ENCODE measurements around the gene CD8B.

Gene CD8B

DNA sequence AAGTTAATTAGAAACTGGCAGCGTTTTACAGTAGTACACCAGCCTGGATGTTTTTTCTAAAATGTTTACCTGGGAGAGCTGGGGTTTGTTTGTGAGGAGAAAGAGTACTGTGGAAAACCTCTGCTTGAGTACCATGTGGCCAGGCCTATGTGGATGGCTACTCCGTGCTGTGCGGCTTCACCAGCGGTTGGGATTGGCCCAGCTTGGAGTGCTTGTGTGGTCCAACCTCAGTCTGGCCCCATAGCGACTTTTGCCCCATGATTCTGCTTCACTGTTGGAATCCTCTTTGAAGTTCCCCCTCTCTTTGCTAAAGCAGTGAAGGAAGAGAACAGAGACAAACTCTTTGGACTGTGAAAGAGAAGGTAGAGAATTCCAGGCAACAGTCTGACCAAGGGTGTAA is 86.8 kb downstream of the CD8B start:
- no peak for DNase-seq (ENCODE audit: low spot score)

DNA sequence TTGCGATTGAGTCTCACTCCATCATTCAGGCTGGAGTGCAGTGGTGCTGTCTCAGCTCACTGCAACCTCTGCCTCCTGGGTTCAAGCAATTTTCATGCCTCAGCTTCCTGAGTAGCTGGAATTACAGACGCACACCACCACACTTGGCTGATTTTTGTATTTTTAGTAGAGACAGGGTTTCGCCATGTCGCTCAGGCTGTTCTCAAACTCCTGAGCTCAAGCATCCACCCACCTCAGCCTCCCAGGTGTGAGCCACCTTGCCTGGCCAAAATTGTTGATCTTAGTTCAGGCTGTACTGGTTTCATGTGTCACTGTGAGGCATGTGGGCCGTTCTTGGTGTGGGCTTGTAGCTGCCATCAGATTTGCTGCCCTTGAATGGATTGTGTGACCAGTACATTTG is 89.1 kb downstream of the CD8B start:
- no peak for DNase-seq (ENCODE audit: low spot score)

DNA sequence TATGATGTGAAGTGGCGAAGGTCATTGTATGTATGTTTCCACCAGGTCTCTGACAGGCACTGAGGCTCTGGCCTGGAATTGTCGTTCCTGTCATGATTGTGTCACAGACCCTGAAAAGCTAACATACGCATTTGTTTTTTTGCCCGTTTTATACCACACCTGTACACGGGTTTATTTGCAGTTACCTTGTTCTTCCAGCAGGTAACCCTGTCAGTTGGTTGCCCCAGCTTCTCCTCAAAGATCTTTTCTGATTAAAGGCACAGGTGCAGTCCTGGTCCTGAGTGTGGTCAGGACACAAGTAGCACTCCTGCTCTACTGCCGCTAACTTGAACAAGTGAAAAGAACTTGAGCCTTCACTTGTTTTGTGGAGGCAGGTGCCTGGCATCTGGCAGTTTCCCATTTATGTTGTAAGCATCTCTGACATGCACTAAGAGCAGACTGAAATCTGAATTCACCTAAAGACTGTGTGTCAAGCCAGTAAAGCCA is 90.8 kb downstream of the CD8B start:
- DNase-seq (ENCODE audit: low spot score), result no peak

DNA sequence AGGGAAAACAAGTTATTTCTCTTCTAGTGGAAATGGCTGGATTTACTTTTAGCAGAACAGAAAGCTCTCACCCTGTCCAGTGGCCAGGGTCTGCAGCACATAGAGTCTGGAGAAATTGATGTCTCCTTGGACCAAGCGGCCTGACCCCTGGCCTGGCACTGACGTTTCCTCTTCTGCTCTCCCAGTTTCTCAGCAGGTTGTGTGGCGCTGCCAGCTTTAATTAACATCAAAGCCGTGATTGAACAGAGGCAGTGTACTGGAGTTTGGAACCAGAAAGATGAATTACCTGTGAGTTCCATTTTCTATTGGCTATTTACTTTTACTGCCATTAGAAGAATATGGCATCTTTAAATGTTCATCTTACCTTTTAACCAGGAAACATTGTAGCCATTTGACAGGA is 91.8 kb downstream of the CD8B start:
- no peak for DNase-seq (ENCODE audit: low spot score)

DNA sequence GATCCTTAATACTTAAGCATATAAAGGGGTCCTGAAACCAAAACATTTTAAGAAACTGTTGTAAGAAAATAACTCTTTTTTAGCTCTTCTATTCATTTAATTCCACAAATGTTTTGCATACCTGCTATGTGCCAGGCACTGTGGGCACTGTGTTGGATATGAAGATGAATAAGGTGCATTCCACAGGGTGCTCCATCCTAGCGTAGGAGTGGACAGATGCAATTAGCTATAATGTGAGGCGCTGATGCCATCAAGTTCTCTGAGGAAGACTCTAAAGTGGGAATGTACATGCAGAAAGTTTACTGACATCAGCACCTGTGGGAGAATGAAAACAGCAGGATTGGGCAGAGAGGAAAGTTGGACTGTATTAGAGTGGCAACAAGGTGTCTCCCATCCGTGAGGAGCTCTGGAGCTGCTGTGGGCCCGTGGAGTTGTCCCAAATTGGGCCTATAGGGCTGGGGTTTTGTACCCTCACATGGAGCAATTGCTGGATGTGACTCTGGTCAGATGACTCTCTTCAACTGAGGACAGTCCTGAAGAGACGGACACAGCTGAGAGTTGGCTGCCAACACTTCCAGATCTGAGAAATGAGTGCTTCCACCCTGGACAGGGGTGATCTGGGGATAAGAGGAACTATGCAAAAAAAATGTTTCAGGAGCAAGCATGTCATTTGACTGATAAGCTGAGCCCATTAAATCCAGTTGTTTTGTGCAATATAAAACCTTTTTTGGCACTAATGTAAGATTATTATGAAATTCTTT is 93.3 kb downstream of the CD8B start:
- no peak for DNase-seq (ENCODE audit: low spot score)
